GM10847 (cell line): ENCODE results near the gene CAMKK1.

Experiments used
- POLR2A ChIP-seq: IDR thresholded peaks from 2 replicates; pipeline ENCODE4 v1.6.1; 2011; ENCODE audit not compliant: insufficient read length; ENCODE audit errors: extremely low read depth

CAMKK1 gene

GRCh38 chr17:3879591-3880417 lies 13.0 kb downstream of the CAMKK1 start:
- TF ChIP-seq POLR2A = no peak

- no peak for TF ChIP-seq POLR2A
Observed at GRCh38 chr17:3879186-3879585, 13.7 kb downstream of the CAMKK1 start.

- no peak for TF ChIP-seq POLR2A
Observed at GRCh38 chr17:3877220-3877619, 15.6 kb downstream of the CAMKK1 start.

GRCh38 chr17:3875317-3875716 lies 17.5 kb downstream of the CAMKK1 start:
- TF ChIP-seq POLR2A = no peak

- no peak for TF ChIP-seq POLR2A
Observed at GRCh38 chr17:3873862-3874261, 19.0 kb downstream of the CAMKK1 start.

- TF ChIP-seq POLR2A = no peak
Observed at GRCh38 chr17:3870871-3871306, 22.0 kb downstream of the CAMKK1 start.

GRCh38 chr17:3867606-3868005 lies 25.2 kb downstream of the CAMKK1 start:
- no peak for TF ChIP-seq POLR2A

GRCh38 chr17:3867106-3867505 lies 25.7 kb downstream of the CAMKK1 start:
- no peak for TF ChIP-seq POLR2A

GRCh38 chr17:3866276-3866675 lies 26.6 kb downstream of the CAMKK1 start:
- no peak for TF ChIP-seq POLR2A

- no peak for TF ChIP-seq POLR2A
Observed at GRCh38 chr17:3865176-3865575, 27.7 kb downstream of the CAMKK1 start.

GRCh38 chr17:3864534-3864933 lies 28.3 kb downstream of the CAMKK1 start:
- TF ChIP-seq POLR2A = no peak

- TF ChIP-seq POLR2A = no peak
Observed at GRCh38 chr17:3861761-3862681, 30.8 kb downstream of the CAMKK1 start.

- no peak for TF ChIP-seq POLR2A
Observed at GRCh38 chr17:3860939-3861700, 31.7 kb downstream of the CAMKK1 start.

- TF ChIP-seq POLR2A = no peak
Observed at GRCh38 chr17:3859940-3860339, 32.9 kb downstream of the CAMKK1 start.
